HG02973 (cell line): ENCODE data around the gene RPS6KC1.
A peak's percentile ranks its signal among the peaks of the same experiment; 100 is the strongest.
"Not testable (repeated sequence)": the region's sequence is repeated elsewhere in the genome, so short reads cannot be mapped to it uniquely, and the experiment has no call there.

Source experiments
- ATAC-seq: cut with Tn5 transposase; IDR thresholded peaks from one replicate; pipeline ENCODE4 v1.9.1; 2021; ENCODE audit warnings: moderate library complexity; ENCODE audit not compliant: unreplicated experiment

RPS6KC1 gene

DNA sequence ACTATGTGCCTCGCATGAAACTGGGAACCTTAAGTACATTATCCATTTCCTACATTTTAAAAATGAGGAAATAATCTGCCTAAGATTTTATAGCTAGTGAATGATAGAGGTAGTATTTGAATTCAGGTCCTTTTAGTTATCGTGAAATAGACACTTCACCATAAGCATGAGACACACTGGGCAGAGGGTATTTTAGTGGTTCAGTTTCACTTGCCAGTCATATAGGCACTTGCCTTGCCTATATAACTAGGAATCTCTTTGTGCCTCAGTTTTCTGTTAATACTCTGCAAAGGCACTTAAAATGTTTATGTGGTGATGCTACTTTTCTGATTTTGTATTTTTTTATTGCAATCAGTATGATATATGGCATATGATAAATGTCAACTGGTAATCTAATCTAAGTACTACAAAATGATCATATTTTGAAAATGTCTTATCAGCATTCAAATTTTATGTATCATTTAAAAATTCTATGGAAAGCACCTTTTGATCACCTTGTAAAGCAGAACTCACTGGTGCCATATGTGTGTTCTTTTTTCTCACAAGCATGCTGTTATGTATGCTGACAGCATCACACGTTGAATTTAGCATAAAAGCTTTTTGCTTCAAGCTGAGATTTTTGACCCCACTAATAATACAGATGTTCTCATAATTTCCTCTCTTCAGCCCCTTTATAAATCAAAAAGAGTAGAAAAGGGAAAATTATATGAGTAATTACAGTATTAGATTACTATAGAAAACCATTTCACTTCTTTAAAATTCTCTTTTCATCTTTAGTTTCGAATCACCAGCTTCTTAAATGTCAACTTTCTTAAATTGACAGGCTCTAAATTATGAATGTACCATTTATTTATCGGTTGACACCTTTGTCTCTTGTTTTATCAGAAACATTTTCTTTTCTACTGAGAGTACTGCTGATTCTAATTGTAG, 52.6 kb downstream of the RPS6KC1 start:
- no peak for ATAC-seq

DNA sequence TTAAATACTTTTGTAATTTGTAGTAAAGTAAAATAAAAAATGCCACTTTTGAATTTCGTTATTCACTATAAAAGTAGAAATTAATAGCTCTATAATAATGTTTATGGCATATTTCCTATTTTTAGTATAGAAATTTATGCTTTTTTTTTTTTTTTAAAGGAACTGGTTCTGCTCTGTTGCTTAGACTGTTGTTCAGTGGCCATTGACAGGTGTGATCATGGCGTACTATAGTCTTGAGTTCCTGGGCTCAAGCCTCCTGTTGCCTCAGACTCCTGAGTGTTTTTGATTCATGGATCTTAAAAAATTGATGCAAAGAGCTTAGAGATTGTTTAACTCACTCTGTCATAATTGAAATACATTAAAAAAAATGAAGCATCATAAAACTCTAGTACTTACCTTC, 53.6 kb downstream of the RPS6KC1 start:
- ATAC-seq = no peak

- ATAC-seq = no peak
Observed at GRCh38 chr1:213106298-213106697, 55.3 kb downstream of the RPS6KC1 start.

DNA sequence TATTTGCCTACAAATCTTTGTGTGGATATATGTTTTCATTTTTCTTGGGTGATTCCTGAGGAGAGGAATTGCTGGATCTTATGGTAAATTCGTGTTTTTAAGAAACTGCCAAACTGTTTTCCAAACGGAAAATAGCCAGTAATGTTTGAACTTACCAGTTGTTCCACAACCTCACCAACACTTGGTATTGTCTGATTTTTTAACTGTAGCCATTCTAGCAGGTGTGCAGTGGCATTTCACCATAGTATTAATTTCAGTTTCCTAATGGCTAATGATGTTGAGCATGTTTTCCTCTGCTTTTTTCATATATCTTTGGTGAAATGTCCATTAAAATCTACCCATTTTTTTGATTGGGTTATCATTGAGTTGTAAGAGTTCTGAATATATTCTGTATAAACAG, 56.6 kb downstream of the RPS6KC1 start:
- ATAC-seq = no peak

DNA sequence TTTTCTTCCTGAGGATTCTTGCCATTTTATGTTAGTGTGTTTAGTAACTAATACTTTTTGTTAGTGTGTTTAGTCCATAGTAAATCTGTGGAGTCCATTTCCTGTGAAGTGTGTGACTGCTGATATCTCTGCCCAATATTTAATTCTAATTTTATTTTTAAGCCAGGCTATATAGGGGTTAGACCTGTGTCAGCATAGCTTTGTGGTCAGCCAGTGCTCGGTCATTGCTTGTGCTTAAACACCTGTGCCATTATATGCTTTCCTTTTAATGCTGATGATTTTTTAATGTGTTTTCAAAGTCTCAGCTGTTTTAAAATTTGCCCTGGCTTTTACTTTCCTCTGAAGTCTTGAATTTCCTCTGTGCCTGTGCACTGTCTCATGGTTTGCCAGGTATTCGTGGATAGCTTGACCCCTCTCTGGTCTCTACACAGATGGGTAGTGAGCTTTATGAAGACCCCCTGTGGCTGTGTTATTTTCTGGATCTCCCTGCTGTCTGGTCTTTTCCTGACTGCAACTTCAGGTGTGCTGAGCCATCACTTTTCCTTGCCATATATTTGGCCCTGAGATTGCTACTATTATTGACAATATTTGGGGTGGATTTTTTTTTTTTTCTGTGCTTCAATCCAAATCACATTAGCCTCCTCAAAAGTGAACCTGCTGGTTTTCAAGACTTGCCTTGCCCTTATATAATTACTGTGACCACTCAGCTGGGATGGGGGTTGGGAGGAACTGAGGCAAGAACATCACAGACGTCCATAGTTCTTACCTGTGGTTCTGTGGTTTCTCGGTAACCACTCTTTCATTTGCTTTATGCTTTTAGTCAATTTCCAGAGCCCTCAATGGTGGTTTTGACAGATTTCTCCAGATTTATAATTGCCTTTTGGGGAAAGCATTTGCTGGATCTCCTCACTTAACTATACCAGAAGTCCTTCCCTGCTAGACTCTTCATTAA, 59.6 kb downstream of the RPS6KC1 start:
- ATAC-seq = peak; percentile 73

DNA sequence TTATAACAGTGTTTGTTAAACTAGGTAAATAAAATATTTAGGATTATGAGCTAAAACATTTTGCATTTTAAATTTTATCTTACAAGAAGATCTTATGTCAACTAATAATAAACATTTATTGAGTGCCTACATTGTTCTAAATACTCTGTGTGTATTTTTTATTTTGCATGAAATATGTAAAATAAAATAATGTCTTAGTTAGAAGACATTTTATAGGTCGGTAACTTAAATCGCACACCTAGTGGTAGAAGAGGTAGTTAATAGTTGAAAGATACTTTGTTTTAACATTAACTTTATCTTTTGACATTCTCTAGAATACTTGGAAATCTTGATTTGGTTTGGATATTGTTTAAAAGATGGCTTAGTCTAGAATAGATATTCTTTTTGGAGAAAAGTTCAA, 60.5 kb downstream of the RPS6KC1 start:
- ATAC-seq = no peak

- ATAC-seq = not testable (repeated sequence)
Observed at GRCh38 chr1:213112723-213113122, 61.7 kb downstream of the RPS6KC1 start.

- not testable (repeated sequence) for ATAC-seq
Observed at GRCh38 chr1:213117699-213118180, 66.7 kb downstream of the RPS6KC1 start.

GRCh38 chr1:213119794-213120193, 68.8 kb downstream of the RPS6KC1 start:
- no peak for ATAC-seq

DNA sequence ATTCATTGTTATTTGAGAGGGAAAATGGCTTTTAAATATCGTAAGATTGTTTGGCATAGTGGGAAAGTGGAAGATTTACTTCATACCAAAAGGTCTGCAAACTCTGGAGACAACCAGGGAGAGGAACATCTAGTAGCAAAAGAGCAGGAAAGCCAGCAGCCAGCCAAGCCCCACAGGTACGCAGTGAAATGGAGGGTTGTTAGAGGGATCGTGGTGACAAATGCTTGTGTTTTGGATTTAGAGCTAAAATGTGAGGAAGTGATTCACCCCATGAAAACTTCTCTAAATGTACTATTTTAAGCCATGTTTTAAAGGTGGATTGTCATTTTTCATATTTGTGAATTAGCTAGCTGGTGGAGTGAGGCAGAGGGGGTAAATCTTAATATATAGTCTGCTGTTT, 69.3 kb downstream of the RPS6KC1 start:
- ATAC-seq = no peak

GRCh38 chr1:213120961-213121360, 69.9 kb downstream of the RPS6KC1 start:
- no peak for ATAC-seq

DNA sequence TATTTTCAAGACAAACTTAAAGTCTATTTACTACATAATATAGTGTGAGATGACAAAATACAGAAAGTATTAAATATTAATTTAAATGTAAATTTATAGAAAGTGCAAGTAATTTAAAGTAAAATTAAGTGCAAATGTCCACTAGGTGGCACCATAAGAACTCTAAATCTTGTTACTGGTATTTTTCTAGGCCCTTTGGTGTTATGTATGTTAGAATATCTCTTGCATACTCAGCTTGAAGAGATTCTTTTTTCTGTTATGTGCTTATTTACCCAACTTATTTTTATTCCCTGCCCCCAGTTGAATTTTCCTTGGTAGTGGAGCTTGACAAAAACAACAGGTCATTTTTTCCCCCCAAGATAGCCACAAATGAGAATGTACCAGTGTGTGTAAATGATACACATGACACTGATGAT, 71.5 kb downstream of the RPS6KC1 start:
- no peak for ATAC-seq

DNA sequence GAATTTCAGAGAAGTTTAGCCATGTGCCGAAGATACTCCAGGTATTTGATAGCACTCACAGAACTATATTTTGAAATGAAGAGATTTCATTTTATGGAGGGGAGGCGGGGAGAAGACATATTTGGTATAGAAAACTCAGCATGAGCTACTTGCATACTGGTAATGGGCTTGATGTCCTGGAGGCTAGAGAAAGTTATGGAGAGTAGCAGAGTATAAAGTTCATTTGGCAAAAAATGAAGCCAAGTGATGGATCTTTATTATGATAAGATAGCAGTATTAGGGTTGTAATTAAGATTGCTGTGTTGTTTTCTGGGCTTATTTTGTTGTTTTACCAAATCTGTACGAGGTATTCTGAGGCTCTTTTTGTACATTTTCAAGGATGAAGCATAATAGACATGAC, 72.0 kb downstream of the RPS6KC1 start:
- ATAC-seq = no peak

- ATAC-seq = no peak
Observed at GRCh38 chr1:213123536-213123935, 72.5 kb downstream of the RPS6KC1 start.

- no peak for ATAC-seq
Observed at GRCh38 chr1:213124590-213124989, 73.5 kb downstream of the RPS6KC1 start.

GRCh38 chr1:213125643-213126042, 74.6 kb downstream of the RPS6KC1 start:
- ATAC-seq = no peak

- ATAC-seq = no peak
Observed at GRCh38 chr1:213127074-213127473, 76.0 kb downstream of the RPS6KC1 start.

- no peak for ATAC-seq
Observed at GRCh38 chr1:213131851-213132655, 81.0 kb downstream of the RPS6KC1 start.

DNA sequence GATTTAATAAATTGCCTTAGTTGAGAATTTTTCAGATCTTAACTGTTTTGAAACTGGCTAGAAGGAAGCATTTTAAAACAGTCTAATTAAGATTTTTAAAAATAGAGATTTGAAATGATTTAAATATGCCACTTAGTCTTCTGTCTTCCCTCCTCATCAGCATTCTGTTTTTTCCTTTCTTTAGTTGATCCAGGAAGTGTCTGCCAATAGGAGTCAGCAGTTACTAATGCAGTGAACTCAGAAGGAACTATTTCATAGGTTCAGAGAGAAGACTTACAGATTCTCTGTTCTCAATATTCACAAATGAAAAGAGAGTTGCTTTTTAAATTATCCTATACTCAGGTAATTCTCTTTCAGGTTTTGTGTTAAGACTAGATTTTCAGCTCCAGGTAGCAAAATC, 84.5 kb downstream of the RPS6KC1 start:
- no peak for ATAC-seq

GRCh38 chr1:213136190-213136917, 85.3 kb downstream of the RPS6KC1 start:
- no peak for ATAC-seq
